IMR-90 (cell line): ENCODE data around the gene PNPLA1. TPM values are rescaled to one million over a fixed set of nuclear protein-coding genes. Genes with fewer than 3 reads are reported as not detected.
A peak's percentile ranks its signal among the peaks of the same experiment; 100 is the strongest.

Experiments used
- ATAC-seq: fragments of 200-7000 bp; cut with Tn5 transposase; 2 replicates; pipeline ENCODE4 v1.9.1; 2020; ENCODE audit warnings: low read depth, mild to moderate bottlenecking, moderate library complexity
- BruUV-seq: library from RNA; stranded (reverse); fragments of 400-500 nt; replicated peaks from 2 replicates; lab custom pipeline; 2021; lab: Mats Ljungman, UMichigan
- CTCF ChIA-PET: fragments of 300-600 bp; formaldehyde crosslinking; extraction: SDS; loops from one replicate; lab custom pipeline; 2021; ENCODE audit warnings: antibody characterized with exemption; lab: Yijun Ruan, JAX
- POLR2A ChIA-PET: fragments of 300-600 bp; sonication (Branson Sonifier 250); formaldehyde crosslinking; loops from one replicate; lab custom pipeline; 2022; ENCODE audit warnings: antibody characterized with exemption; ENCODE audit not compliant: unreplicated experiment; lab: Charles Lee
- DNase-seq: peaks from one replicate; pipeline ENCODE4 v3.0.0; 2013
- H2AFZ ChIP-seq: replicated peaks from 2 replicates; pipeline ENCODE3; 2013; ENCODE audit warnings: low read length, mild to moderate bottlenecking; ENCODE audit not compliant: poor library complexity
- H2AK5ac ChIP-seq: 2 replicates; pipeline ENCODE4 v1.6.1; 2013; ENCODE audit warnings: low read depth, low read length, inconsistent platforms
- H2AK9ac ChIP-seq: replicated peaks from 2 replicates; pipeline ENCODE3; 2013; ENCODE audit warnings: mild to moderate bottlenecking, low read depth, low read length, moderate library complexity; ENCODE audit not compliant: poor library complexity
- H2BK120ac ChIP-seq: 2 replicates; pipeline ENCODE4 v1.6.1; 2013; ENCODE audit warnings: low read depth, low read length, inconsistent platforms
- H2BK15ac ChIP-seq: 3 replicates; pipeline ENCODE4 v1.6.1; 2013; ENCODE audit warnings: low read depth, low read length, inconsistent platforms
- H2BK20ac ChIP-seq: 2 replicates; pipeline ENCODE4 v1.6.1; 2013; ENCODE audit warnings: low read depth, mild to moderate bottlenecking, inconsistent platforms, low read length, moderate library complexity
- H2BK5ac ChIP-seq: 2 replicates; pipeline ENCODE4 v1.6.1; 2013; ENCODE audit warnings: mild to moderate bottlenecking, low read depth, low read length, inconsistent platforms; ENCODE audit not compliant: poor library complexity, severe bottlenecking
- H3K14ac ChIP-seq: replicated peaks from 2 replicates; pipeline ENCODE4 v1.6.1; 2013; ENCODE audit warnings: low read depth, low read length, inconsistent platforms
- H3K18ac ChIP-seq: 2 replicates; pipeline ENCODE4 v1.6.1; 2013; ENCODE audit warnings: low read depth, low read length, control low read depth
- H3K23ac ChIP-seq: 2 replicates; pipeline ENCODE4 v1.6.1; 2013; ENCODE audit warnings: low read depth, low read length, inconsistent platforms
- H3K27ac ChIP-seq: 2 replicates; pipeline ENCODE4 v1.5.1; 2013; ENCODE audit warnings: mild to moderate bottlenecking, control low read depth, low read length; ENCODE audit not compliant: insufficient read depth
- H3K27me3 ChIP-seq: 2 replicates; pipeline ENCODE4 v1.6.1; 2013; ENCODE audit warnings: low read length; ENCODE audit not compliant: control insufficient read depth, insufficient read depth
- H3K36me3 ChIP-seq: 2 replicates; pipeline ENCODE4 v1.6.1; 2013; ENCODE audit warnings: low read length, mixed read lengths; ENCODE audit not compliant: control insufficient read depth, insufficient read depth
- H3K4ac ChIP-seq: 2 replicates; pipeline ENCODE4 v1.6.1; 2013; ENCODE audit warnings: low read depth, low read length, inconsistent platforms
- H3K4me1 ChIP-seq: 2 replicates; pipeline ENCODE4 v1.6.1; 2013; ENCODE audit warnings: low read length, mixed read lengths; ENCODE audit not compliant: control insufficient read depth, insufficient read depth
- H3K4me2 ChIP-seq: 2 replicates; pipeline ENCODE4 v1.6.1; 2013; ENCODE audit warnings: low read depth, mild to moderate bottlenecking, control low read depth, low read length, moderate library complexity
- H3K4me3 ChIP-seq: 2 replicates; pipeline ENCODE4 v1.5.1; 2013; ENCODE audit warnings: low read depth, mild to moderate bottlenecking, control low read depth, low read length, moderate library complexity; ENCODE audit not compliant: insufficient read depth
- H3K56ac ChIP-seq: 2 replicates; pipeline ENCODE4 v1.6.1; 2013; ENCODE audit warnings: low read length, inconsistent platforms; ENCODE audit not compliant: insufficient read depth; ENCODE audit errors: extremely low read depth
- H3K79me1 ChIP-seq, 2 experiments: 2 replicates each; pipeline ENCODE4 v1.6.1; 2013; ENCODE audit warnings: low read length in 2 of 2, inconsistent platforms in 1 of 2, low read depth in 1 of 2
- H3K9ac ChIP-seq: 2 replicates; pipeline ENCODE4 v1.6.1; 2013; ENCODE audit warnings: low read depth, low read length, control low read depth
- H3K9me1 ChIP-seq: 2 replicates; pipeline ENCODE4 v1.6.1; 2013; ENCODE audit warnings: low read length, inconsistent platforms; ENCODE audit not compliant: insufficient read depth
- H3K9me3 ChIP-seq: 2 replicates; pipeline ENCODE4 v1.6.1; 2013; ENCODE audit warnings: low read length; ENCODE audit not compliant: control insufficient read depth, insufficient read depth
- H4K20me1 ChIP-seq: 2 replicates; pipeline ENCODE4 v1.6.1; 2013; ENCODE audit warnings: low read length, inconsistent platforms; ENCODE audit not compliant: insufficient read depth
- H4K5ac ChIP-seq: 2 replicates; pipeline ENCODE4 v1.6.1; 2013; ENCODE audit warnings: mild to moderate bottlenecking, low read depth, low read length, control low read depth
- H4K8ac ChIP-seq, 2 experiments: 2 replicates each; pipeline ENCODE4 v1.6.1; 2013; ENCODE audit warnings: low read depth in 2 of 2, low read length in 2 of 2, control low read depth in 1 of 2, inconsistent platforms in 1 of 2
- H4K91ac ChIP-seq: 2 replicates; pipeline ENCODE4 v1.6.1; 2013; ENCODE audit warnings: low read depth, low read length, inconsistent platforms; ENCODE audit not compliant: insufficient read depth
- BHLHE40 ChIP-seq: fragments of 150-350 bp; IDR thresholded peaks from 2 replicates; pipeline ENCODE4 v1.6.1; 2016; ENCODE audit warnings: mild to moderate bottlenecking, low read depth, low read length
- CEBPB ChIP-seq: IDR thresholded peaks from 2 replicates; pipeline ENCODE4 v1.6.1; 2012; ENCODE audit warnings: low read depth, low read length, improper control_type of control experiment
- CHD1 ChIP-seq: IDR thresholded peaks from 2 replicates; pipeline ENCODE4 v1.6.1; 2012; ENCODE audit warnings: low read depth, low read length, improper control_type of control experiment
- ELK1 ChIP-seq: fragments of 150-350 bp; IDR thresholded peaks from 2 replicates; pipeline ENCODE4 v1.6.1; 2016; ENCODE audit warnings: low read depth, mild to moderate bottlenecking, low read length, moderate library complexity, borderline replicate concordance
- FOS ChIP-seq: fragments of 150-350 bp; IDR thresholded peaks from 2 replicates; pipeline ENCODE4 v1.6.1; 2016; ENCODE audit warnings: low read depth, low read length
- MAFK ChIP-seq: IDR thresholded peaks from 2 replicates; pipeline ENCODE4 v1.6.1; 2012; ENCODE audit warnings: low read depth, low read length, improper control_type of control experiment
- MAZ ChIP-seq: IDR thresholded peaks from 2 replicates; pipeline ENCODE4 v1.6.1; 2012; ENCODE audit warnings: low read depth, mild to moderate bottlenecking, low read length, improper control_type of control experiment, moderate library complexity, borderline replicate concordance
- MXI1 ChIP-seq: IDR thresholded peaks from 2 replicates; pipeline ENCODE4 v1.6.1; 2012; ENCODE audit warnings: low read depth, mild to moderate bottlenecking, low read length, moderate library complexity, borderline replicate concordance
- POLR2A ChIP-seq: IDR thresholded peaks from 2 replicates; pipeline ENCODE4 v1.6.1; 2012; ENCODE audit warnings: mild to moderate bottlenecking, low read depth, low read length
- RAD21 ChIP-seq: IDR thresholded peaks from 2 replicates; pipeline ENCODE4 v1.6.1; 2012; ENCODE audit warnings: low read length, improper control_type of control experiment
- RCOR1 ChIP-seq: IDR thresholded peaks from 2 replicates; pipeline ENCODE4 v1.6.1; 2012; ENCODE audit warnings: mild to moderate bottlenecking, low read length, improper control_type of control experiment; ENCODE audit not compliant: insufficient replicate concordance
- RFX5 ChIP-seq: IDR thresholded peaks from 2 replicates; pipeline ENCODE4 v1.8.0; 2012; ENCODE audit warnings: low read depth, mild to moderate bottlenecking, low read length, moderate library complexity
- USF2 ChIP-seq: fragments of 150-350 bp; IDR thresholded peaks from 2 replicates; pipeline ENCODE4 v1.6.1; 2017; ENCODE audit warnings: mild to moderate bottlenecking, antibody characterized with exemption, low read length, low read depth
- WGBS, 2 experiments: methylation state at CpG; one replicate each; pipeline versions ENCODE4 v1.1.5 to v1.1.7; 2013; ENCODE audit warnings: missing lambda C conversion rate in 2 of 2; ENCODE audit not compliant: insufficient read length in 1 of 2; ENCODE audit errors: extremely low coverage in 2 of 2; 5-methylcytosine and 5-hydroxymethylcytosine counted together
- dilution Hi-C: fragments of 300-500 bp; cut with HindIII; formaldehyde crosslinking; loops from one replicate; pipeline ENCODE4 v1.14.3; 2018; ENCODE audit warnings: low sequenced_read_pairs; ENCODE audit not compliant: unreplicated experiment
- in situ Hi-C: fragments of 300-500 bp; cut with MboI; formaldehyde crosslinking; loops from 3 replicates; pipeline ENCODE4 v1.14.3; 2019; ENCODE audit warnings: low sequenced_read_pairs, inconsistent platforms, mixed read lengths
- intact Hi-C: fragments of 100-400 bp; cut with micrococcal nuclease; formaldehyde crosslinking; loops from 2 replicates; pipeline ENCODE4 v1.10.0; 2022
- polyA plus RNA-seq, 3 experiments: library from polyadenylated mRNA; depleted of rRNA; stranded (reverse); fragments of >200 nt; gene quantifications; 2 replicates each; pipeline ENCODE4 v1.2.3, GENCODE V29; 2012; ENCODE audit warnings: low replicate concordance in 1 of 3
- total RNA-seq: library from RNA; depleted of rRNA; stranded (reverse); fragments of >200 nt; gene quantifications from 2 replicates; pipeline ENCODE4 v1.2.3, GENCODE V29; 2012

Gene PNPLA1
- total and polyA plus RNA-seq, 2 of the 4 experiments (the other 2 are of a cell fraction) = not detected

GRCh38 chr6:36306375-36306774, 36.5 kb downstream of the PNPLA1 start:
- Histone ChIP-seq H2BK120ac (no peak overlapping the region), H3K9ac (no peak overlapping the region), H4K5ac (no peak overlapping the region), H3K23ac (no peak overlapping the region), H3K36me3 (no peaks in the 10 kb centered on the region), H3K4ac (no peak overlapping the region), H3K56ac (no peak overlapping the region), H3K79me1 (no peaks in the 10 kb centered on the region), H3K9me1 (peaks cover 4% of the 10 kb centered on the region; the same call in 1 of the 2 replicates), H2BK5ac (no peak overlapping the region), H3K27ac (no peak overlapping the region), H3K18ac (no peak overlapping the region), H3K4me2 (no peak overlapping the region), H3K27me3 (peaks cover 41% of the 10 kb centered on the region), H3K4me1 (peaks cover 4% of the 10 kb centered on the region), H3K14ac (no peak overlapping the region), H3K4me3 (no peak overlapping the region), H4K20me1 (0 out of 2 replicates have a peak, but pooled peaks cover 3% of the 10 kb centered on the region), H2BK15ac (no peak overlapping the region), H2BK20ac (no peak overlapping the region), H2AFZ (no peak overlapping the region), H2AK9ac (no peak overlapping the region), H4K8ac (no peak overlapping the region), H2AK5ac (no peak overlapping the region), H4K91ac (no peak overlapping the region), H3K9me3 (peaks cover 3% of the 10 kb centered on the region)
- 50% methylated on average over 1 of the region's 7 CpGs; no CpG with 5 or more reads in 1 of the 2 experiments for WGBS, 2 experiments
- in situ Hi-C loops (no loop called here), dilution Hi-C loops (no loop called here), intact Hi-C loops (no loop called here)
- TF ChIP-seq MAFK = no peak
- no peak for TF ChIP-seq ELK1
- no peak for TF ChIP-seq CEBPB
- no peak for TF ChIP-seq USF2
- no peak for TF ChIP-seq CHD1
- TF ChIP-seq RAD21 = no peak
- no peak for TF ChIP-seq POLR2A
- TF ChIP-seq MAZ = no peak
- no peak for TF ChIP-seq MXI1
- no peak for TF ChIP-seq RFX5
- TF ChIP-seq BHLHE40 = no peak
- no peak for TF ChIP-seq RCOR1
- no peak for TF ChIP-seq FOS
- DNase-seq = no peak
- ChIA-PET CTCF (no interaction called here), POLR2A (no interaction called here)
- 0 out of 2 replicates have a peak, but pooled peaks have one; percentile 30 for ATAC-seq
- BruUV-seq = no TSS peak
